Measurements from ENCODE around the gene C1QL2.

GRCh38 chr2:119205001-119205706 is 46.6 kb upstream of the C1QL2 start:
- TF ChIP-seq CTCF (IDR thresholded peaks at IDR 0.05; ENCODE audit: poor library complexity, severe bottlenecking): no peak
- no peak for TF ChIP-seq REST (IDR thresholded peaks at IDR 0.05; ENCODE audit: borderline replicate concordance)
- TF ChIP-seq POLR2AphosphoS5 (IDR thresholded peaks at IDR 0.05): no peak
